GM23338 (cell line): ENCODE results near the gene ACAD9. TPM values are rescaled to one million over a fixed set of nuclear protein-coding genes. Genes with fewer than 3 reads are reported as not detected.

ENCODE experiments used
- CREB1 ChIP-seq: fragments of 250-450 bp; sonication (Bioruptor Pico); IDR thresholded peaks from 2 replicates; pipeline ENCODE4 v1.5.0; 2020; ENCODE audit warnings: low read depth, mild to moderate bottlenecking, moderate library complexity
- CTCF ChIP-seq, 2 experiments: fragments of 200-600 bp in 1 of 2; sonication (generic) in 1 of 2; conservative IDR thresholded peaks; 2 replicates each; pipeline versions ENCODE4 v1.5.1 to v1.6.1; 2016 to 2017; ENCODE audit warnings: antibody characterized with exemption in 2 of 2, low read depth in 2 of 2, mild to moderate bottlenecking in 2 of 2, moderate library complexity in 1 of 2
- EZH2 ChIP-seq: fragments of 200-600 bp; sonication (generic); IDR thresholded peaks from one replicate; pipeline ENCODE4 v1.8.0; 2017; ENCODE audit warnings: antibody characterized with exemption, mild to moderate bottlenecking, low read depth; ENCODE audit not compliant: unreplicated experiment
- EZH2phosphoT487 ChIP-seq: fragments of 200-600 bp; sonication (generic); IDR thresholded peaks from one replicate; pipeline ENCODE4 v1.8.1; 2018; ENCODE audit warnings: antibody characterized with exemption; ENCODE audit not compliant: unreplicated experiment
- NANOG ChIP-seq: IDR thresholded peaks from 2 replicates; pipeline ENCODE4 v1.6.1; 2016; ENCODE audit warnings: antibody characterized with exemption, borderline replicate concordance
- POLR2AphosphoS5 ChIP-seq: IDR thresholded peaks from 2 replicates; pipeline ENCODE4 v1.6.1; 2016; ENCODE audit warnings: antibody characterized with exemption, low read depth
- STAT1 ChIP-seq: IDR thresholded peaks from one replicate; pipeline ENCODE4 v1.6.1; 2016; ENCODE audit warnings: antibody characterized with exemption; ENCODE audit not compliant: unreplicated experiment
- ZNF114 ChIP-seq: fragments of 250-450 bp; sonication (Bioruptor Pico); IDR thresholded peaks from 2 replicates; pipeline ENCODE4 v1.5.0; 2020; ENCODE audit warnings: mild to moderate bottlenecking, moderate library complexity
- ZNF462 ChIP-seq: fragments of 250-450 bp; sonication (Bioruptor Pico); IDR thresholded peaks from 2 replicates; pipeline ENCODE4 v1.5.0; 2020; ENCODE audit warnings: mild to moderate bottlenecking, moderate library complexity
- polyA plus RNA-seq: library from polyadenylated mRNA; unstranded; fragments of >200 nt; fragmentation: Nextera tagmentation; extraction: Ambion mirVana; gene quantifications from 2 replicates; pipeline ENCODE4 v1.2.1, GENCODE V29; 2016
- total RNA-seq: library from RNA; depleted of rRNA; stranded (reverse); fragments of >200 nt; shearing (Covaris generic); gene quantifications from 2 replicates; pipeline ENCODE4 v1.2.3, GENCODE V29; 2014

ACAD9 gene
- total and polyA plus RNA-seq, 2 experiments from 2014 or later: 21.2 to 36.4 TPM

GRCh38 chr3:128914966-128915645 lies 35.7 kb downstream of the ACAD9 start (continued):
- TF ChIP-seq ZNF462 (CRISPR knock-in tag) (no peak), STAT1 (no peak), EZH2 (no peak), ZNF114 (CRISPR knock-in tag) (no peak), EZH2phosphoT487 (no peak), CTCF (conservative IDR thresholded peaks at IDR 0.05; ENCODE audit: low read depth in 2 of 2) (no peak), NANOG (no peak), CREB1 (CRISPR knock-in tag) (no peak), POLR2AphosphoS5 (no peak)
